ENCODE measurements around the gene EFNA5.

DNA sequence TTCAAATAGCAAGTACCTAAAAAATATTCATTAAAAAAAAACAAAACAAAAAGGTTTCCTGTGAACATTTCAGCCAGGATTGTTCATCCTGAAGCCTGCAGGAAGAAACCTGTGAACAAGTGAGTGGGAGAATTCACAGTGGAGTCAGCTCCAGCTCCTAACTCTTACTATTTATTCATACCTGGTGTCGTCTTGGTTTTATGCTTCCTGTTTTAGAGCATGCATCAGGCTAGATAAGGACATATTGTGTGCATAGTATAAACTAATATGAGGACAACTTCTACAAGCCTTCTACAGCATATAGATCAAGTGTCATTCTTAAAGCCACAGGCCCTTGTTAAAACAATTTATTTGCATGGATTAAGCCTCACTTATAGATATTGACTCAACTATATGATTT, 169.9 kb downstream of the EFNA5 start:
- TF ChIP-seq, protein P1, sequence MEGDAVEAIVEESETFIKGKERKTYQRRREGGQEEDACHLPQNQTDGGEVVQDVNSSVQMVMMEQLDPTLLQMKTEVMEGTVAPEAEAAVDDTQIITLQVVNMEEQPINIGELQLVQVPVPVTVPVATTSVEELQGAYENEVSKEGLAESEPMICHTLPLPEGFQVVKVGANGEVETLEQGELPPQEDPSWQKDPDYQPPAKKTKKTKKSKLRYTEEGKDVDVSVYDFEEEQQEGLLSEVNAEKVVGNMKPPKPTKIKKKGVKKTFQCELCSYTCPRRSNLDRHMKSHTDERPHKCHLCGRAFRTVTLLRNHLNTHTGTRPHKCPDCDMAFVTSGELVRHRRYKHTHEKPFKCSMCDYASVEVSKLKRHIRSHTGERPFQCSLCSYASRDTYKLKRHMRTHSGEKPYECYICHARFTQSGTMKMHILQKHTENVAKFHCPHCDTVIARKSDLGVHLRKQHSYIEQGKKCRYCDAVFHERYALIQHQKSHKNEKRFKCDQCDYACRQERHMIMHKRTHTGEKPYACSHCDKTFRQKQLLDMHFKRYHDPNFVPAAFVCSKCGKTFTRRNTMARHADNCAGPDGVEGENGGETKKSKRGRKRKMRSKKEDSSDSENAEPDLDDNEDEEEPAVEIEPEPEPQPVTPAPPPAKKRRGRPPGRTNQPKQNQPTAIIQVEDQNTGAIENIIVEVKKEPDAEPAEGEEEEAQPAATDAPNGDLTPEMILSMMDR (IDR thresholded peaks at IDR 0.05) = no peak
- TF ChIP-seq POLR2A (IDR thresholded peaks at IDR 0.05) = no peak

Measured in esophagus squamous epithelium (tissue), 4 donors.